HS-27A (cell line): ENCODE data around the gene CAPN8.

Experiments
- DNase-seq: peaks from one replicate; pipeline ENCODE4 v3.0.0-alpha.2; 2012; ENCODE audit warnings: low read depth, missing footprints

Gene CAPN8

GRCh38 chr1:223702735-223703667, 37.5 kb upstream of the CAPN8 start:
- DNase-seq = no peak

DNA sequence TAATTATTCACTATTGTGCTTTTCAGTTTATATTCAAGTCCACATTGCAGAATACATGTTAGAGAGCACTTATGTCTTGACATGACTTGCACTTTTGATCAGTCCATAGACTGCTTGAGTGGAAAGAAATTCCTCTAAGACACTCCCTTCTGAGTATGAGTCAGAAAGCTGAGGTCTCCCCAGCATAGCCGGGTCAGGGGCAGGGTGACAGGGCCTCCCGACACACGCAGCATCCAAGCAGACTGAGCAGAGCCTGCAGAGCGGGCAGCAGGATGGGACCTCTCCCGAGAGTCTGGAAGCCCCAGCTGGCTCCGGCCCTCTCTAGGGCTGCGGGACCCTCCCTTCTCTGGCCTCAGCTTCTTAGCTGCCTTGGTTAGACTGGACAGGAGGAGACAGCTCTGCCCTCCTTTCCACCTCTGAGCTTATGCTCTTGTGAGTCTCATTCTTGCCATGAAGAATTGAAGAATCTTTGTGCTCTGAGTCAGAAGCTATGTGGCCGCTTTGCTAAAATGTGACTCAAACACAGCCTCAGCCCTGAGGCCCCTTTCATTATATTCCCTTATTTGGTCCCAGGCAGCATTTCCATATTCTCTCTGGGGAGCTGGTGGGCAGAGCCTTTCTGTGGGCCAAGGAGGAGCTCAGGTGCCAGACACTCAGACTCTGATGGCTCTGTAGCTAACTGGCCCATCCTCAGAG, 35.6 kb upstream of the CAPN8 start:
- peak; percentile 97 for DNase-seq

- DNase-seq = no peak
Observed at GRCh38 chr1:223700388-223700918, 35.0 kb upstream of the CAPN8 start.

DNA sequence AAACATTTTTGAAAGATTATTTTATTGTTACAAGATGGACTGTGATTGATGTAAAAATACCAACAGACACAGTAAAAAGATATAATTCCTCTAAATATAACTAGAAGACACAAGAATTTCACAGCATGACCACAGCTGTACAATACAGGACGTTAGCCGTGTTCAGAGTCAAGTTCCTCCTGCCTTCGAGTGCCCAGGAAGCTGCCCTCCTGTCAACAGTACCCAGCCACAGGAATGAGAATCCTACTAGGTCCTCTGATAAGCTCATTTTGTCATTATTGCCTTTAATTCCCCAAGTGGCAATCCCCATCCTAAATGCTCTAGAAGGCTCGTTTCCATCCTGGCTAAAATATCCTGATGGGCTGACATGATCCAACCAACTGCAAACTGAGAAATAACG, 30.4 kb upstream of the CAPN8 start:
- DNase-seq = no peak

GRCh38 chr1:223695014-223695548, 29.6 kb upstream of the CAPN8 start:
- DNase-seq = no peak

- DNase-seq = no peak
Observed at GRCh38 chr1:223691121-223691520, 25.6 kb upstream of the CAPN8 start.

DNA sequence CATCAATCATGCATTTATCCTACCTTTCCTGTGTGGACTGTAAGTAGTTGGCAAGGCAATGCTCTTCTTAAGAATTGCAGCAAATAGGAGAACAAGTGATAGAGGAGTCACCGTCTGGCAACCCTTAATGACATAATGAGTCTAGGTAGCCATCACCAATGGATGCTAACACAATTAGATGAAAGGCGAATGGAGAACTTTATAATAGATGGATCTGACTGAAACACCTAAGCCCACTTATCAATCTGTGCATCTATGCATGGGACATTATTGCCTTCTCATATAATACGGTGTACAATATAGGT, 18.9 kb upstream of the CAPN8 start:
- DNase-seq = no peak

- DNase-seq = no peak
Observed at GRCh38 chr1:223683586-223684487, 18.3 kb upstream of the CAPN8 start.

- no peak for DNase-seq
Observed at GRCh38 chr1:223682502-223682901, 17.0 kb upstream of the CAPN8 start.

GRCh38 chr1:223680188-223680587, 14.7 kb upstream of the CAPN8 start:
- no peak for DNase-seq

DNA sequence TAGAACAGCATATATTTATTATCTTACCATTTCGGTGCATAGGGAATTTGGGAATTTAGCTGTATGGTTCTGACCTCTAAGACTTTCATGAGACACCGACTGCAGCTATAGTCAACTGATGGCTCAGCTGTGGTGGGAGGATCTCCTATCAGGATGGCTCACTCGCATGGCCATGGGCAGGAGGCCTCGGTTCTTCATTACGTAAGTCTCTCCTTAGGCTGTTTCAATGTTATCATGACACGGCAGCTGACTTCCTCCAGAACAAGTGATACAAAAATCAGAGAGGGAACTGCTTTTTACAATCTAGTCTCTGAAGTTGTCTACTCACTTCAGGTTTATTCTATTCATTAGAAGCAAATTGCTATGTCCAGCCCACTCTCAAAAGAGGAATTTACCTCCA, 13.3 kb upstream of the CAPN8 start:
- DNase-seq = no peak

GRCh38 chr1:223674119-223674890, 8.8 kb upstream of the CAPN8 start:
- DNase-seq = no peak

- no peak for DNase-seq
Observed at GRCh38 chr1:223670458-223671159, 5.1 kb upstream of the CAPN8 start.

- DNase-seq = no peak
Observed at GRCh38 chr1:223669003-223669795, 3.7 kb upstream of the CAPN8 start.

GRCh38 chr1:223667484-223668182, 2.1 kb upstream of the CAPN8 start:
- no peak for DNase-seq

DNA sequence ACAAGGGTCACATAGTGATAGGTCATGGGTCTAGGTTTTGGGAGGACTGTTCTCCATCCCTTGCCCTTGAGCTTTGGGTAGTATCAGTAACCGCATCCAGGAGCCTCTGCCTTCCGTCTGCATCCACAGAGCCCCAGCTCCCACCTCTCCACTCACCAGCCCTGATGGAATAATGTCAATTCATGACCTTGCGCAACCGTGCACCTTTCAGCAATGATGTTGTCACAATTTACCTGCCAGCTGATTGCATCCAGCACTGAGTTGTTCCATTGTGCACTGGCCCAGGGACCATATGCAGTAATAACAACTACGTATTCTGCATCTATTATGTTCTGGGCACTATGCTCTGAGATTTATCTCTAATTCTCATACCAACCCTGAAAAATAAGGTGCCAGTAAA, 1.4 kb downstream of the CAPN8 start:
- DNase-seq = no peak

GRCh38 chr1:223662943-223663342, 2.6 kb downstream of the CAPN8 start:
- DNase-seq = no peak

DNA sequence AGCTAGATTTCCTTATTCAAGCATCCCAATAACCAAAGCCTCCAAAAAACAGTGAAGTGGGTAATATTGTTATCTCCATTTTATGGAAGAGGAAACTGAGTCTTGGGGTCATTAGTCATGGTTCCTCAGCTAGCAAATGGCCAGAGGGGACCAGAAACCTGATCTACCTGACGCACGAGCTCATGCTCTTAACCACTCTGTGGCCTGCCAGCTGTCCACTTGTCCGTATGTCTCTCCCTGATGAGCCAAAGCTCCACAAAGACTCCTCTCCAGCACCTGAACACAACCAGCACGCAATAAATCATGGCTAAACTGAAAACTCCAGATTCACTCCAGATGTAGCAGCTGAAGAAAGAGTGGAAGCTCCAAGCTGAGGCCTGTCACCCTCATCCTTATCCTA, 5.8 kb downstream of the CAPN8 start:
- no peak for DNase-seq

DNA sequence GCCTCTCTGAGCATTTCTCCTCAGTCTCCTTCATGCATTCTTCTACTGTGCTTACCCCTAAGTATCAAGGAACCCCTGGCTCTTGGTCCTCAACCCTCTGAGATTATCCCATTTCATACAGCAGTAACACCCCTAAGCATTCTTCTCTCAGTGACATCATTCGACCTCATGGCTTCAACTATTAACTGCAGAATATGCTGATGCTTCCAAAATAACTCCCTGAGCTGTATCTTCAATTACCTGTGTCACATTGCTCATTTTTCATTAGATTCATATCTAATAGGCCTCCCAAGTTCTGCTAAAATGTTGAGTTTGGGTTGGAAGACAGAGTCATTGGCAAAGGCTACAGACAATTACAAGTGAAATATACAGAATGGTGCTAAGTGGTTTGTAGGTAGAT, 7.5 kb downstream of the CAPN8 start:
- no peak for DNase-seq
